HG02759 (cell line): ENCODE data around the gene SEMA4B.
A peak's percentile ranks its signal among the peaks of the same experiment; 100 is the strongest.
"Not testable (repeated sequence)": the region's sequence is repeated elsewhere in the genome, so short reads cannot be mapped to it uniquely, and the experiment has no call there.

Experiments used
- ATAC-seq: cut with Tn5 transposase; IDR thresholded peaks from one replicate; pipeline ENCODE4 v1.9.1; 2021; ENCODE audit warnings: mild to moderate bottlenecking, moderate library complexity; ENCODE audit not compliant: unreplicated experiment

SEMA4B gene

GRCh38 chr15:90178468-90179435 is 22.4 kb upstream of the SEMA4B start:
- no peak for ATAC-seq

DNA sequence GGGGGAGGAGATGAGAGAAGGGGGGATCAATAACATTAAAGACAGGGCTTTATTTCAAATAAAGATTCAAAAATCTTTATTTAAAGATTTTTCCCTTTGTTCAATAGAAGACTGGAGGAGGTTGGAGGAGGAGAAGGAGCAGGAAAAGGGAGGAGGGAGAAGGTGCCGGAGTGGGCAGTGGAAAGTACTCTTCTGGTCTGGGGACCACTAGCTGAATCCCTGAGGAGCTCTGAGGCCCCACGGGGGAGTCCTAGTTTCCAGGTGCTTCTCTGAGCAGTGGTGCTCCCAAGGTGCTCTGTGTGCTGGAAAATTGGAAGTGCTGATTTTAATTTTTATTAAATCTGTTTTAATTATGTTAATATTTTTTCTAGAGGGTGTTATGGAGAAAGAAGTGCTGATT is 19.4 kb upstream of the SEMA4B start:
- ATAC-seq, result no peak

GRCh38 chr15:90184119-90184785 is 16.9 kb upstream of the SEMA4B start:
- peak; percentile 42 for ATAC-seq

DNA sequence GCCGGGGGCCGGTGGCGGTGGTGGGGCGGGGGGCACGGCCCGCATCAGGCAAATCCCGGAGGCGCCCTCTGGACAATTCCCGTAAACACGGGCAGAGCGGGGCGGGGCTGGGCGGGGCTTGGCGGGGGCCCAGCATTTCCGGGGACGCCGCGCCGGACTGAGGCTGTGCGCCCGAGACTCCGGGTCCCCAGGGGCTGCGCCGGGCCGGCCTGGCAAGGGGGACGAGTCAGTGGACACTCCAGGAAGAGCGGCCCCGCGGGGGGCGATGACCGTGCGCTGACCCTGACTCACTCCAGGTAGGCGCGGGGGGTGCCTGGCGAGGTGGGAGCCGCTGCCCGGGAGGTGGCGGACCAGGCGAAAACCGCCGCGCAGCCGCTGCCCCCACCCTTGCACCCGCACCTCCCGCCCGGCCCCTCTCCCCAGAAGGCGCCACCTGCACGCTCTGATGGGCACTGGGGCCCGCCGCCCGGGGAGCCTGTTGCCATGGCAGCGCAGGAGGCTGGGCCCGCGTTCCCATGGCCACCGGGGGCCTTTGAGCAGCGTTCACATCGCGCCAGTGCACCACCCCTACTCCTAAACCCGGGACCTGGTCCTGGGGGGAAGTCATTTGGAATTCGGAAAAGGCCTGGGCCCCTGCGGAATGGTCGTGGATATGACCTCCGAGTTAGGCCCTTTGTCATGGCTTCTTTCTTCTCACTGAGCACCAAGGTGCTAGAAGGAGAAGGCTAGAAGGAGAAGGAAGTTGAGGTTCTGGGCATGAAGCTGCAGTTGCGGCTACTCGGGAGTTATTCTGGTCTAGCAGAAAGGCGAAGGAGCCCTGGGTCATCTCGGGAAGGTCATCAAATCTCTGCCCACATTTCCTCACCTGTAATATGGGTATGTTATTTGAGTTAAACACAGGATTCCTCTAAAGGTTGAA is 16.1 kb upstream of the SEMA4B start:
- peak; percentile 74 for ATAC-seq

DNA sequence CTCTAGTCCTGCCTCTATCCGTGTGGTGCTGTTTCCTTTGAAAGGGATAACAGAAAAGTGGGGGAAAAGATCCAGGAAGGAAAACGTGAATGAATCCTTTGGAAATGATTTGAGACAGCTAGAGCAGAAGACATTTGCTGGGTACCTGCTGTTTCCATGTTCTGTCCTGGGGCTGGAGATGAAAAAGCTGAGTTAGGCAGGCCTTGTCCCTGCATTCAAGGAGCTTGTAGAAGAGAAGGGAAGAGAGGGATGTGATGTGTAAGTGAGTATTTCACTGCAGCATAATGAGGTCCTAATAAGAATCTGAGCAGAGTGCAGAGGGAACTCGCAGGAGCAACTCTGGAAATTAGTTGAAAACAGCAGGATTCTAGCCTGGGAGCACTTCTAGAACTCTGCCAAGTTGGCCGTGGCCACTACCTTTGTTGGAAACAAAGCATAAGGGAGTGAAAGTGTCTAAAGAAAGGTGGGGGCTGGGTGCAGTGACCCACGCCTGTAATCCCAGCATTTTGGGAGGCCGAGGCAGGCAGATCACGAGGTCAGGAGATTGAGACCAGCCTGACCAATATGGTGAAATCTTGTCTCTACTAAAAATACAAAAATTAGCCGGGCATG is 13.8 kb upstream of the SEMA4B start:
- no peak for ATAC-seq

- not testable (repeated sequence) for ATAC-seq
Measured at GRCh38 chr15:90188065-90188464, 13.1 kb upstream of the SEMA4B start.

DNA sequence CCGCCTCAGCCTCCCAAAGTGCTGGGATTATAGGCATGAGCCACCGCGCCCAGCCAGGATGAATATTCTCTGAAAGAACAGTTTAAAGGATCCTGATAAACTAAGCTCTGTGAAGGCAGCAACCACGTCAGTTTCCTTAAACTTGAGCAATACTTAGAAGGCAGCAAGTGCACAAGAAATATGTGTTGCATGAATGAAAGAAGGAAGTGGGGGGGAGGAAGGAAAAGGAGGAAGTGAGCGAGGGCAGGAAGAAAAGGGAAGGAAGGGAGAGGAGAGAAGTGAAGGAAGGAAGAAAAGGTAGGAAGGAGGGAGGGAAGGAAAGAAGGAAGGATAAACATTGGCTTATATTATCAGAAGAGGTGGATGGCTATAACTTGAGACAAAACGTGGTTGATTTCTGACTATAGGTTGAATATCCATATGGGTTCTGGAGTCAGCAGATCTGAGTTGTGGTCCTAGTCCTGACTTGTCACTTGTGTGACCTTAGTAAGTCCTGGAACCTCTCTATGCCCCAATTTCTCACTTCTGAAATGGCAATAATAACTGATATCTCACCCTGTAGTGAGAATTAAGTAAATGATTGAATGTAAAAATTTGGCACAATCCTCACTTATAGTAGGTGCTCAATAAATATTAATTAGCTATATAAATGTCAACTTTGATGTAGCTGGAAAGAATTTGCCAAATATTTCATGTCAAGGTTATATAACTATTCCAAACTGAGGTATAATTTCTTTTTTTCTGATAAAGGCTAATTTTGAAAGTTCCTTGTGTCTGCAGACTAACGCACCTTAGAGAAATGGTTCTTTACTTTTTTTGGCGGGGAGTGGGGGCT is 12.0 kb upstream of the SEMA4B start:
- ATAC-seq, result no peak

- ATAC-seq, result no peak
Measured at GRCh38 chr15:90189781-90190467, 11.2 kb upstream of the SEMA4B start.

DNA sequence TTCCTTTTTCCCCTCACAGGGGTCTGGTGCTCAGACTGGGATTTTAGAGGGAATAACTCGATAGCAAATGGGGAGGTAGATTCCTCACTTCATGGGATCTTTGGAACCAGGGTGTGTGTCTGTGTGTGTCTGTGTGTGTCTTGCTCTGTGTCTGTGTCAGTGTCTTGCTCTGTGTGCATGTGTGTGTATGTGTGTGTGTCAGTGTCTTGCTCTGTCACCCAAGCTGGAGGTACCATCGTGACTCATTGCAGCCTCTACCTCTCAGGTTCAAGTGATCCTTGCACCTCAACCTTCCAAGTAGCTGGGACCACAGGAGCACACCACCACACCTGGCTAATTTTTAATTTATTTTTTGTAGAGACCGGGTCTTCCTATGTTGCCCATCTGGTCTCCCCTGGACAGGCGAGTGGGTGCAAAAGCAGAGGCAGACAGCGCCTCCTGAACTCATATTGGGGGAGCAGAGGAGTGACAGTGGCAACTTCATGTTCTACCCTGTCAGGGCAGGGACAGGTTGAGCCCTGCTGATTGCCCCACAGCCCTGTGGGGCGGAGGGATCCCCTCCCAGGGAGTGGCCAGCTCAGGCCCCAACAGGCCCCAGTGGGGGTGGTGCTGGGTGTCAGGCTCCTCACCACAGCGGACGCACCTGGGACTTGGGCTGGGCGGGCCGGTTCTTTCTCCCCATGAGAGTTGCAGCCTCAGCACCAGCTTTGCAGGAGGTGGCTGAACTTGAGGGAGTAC is 10.4 kb upstream of the SEMA4B start:
- peak; percentile 57 for ATAC-seq

DNA sequence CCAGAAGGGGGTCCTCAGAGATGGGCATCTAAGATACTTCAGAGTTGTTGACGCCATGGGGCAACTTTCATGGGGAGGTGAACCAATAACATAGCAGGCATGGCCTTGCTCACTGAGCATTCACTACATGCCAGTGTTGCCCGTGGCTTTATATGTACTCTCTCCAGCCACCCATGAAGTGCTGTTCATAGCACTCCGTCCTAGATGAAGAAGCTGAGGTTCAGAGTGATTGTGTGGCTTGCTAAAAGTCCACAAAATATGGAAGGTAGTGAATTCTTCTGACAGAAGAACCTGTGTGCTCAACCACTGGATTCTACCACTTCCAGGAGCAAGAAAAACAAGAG is 9.8 kb upstream of the SEMA4B start:
- peak; percentile 22 for ATAC-seq

GRCh38 chr15:90191794-90192509 is 9.2 kb upstream of the SEMA4B start:
- peak; percentile 71 for ATAC-seq

DNA sequence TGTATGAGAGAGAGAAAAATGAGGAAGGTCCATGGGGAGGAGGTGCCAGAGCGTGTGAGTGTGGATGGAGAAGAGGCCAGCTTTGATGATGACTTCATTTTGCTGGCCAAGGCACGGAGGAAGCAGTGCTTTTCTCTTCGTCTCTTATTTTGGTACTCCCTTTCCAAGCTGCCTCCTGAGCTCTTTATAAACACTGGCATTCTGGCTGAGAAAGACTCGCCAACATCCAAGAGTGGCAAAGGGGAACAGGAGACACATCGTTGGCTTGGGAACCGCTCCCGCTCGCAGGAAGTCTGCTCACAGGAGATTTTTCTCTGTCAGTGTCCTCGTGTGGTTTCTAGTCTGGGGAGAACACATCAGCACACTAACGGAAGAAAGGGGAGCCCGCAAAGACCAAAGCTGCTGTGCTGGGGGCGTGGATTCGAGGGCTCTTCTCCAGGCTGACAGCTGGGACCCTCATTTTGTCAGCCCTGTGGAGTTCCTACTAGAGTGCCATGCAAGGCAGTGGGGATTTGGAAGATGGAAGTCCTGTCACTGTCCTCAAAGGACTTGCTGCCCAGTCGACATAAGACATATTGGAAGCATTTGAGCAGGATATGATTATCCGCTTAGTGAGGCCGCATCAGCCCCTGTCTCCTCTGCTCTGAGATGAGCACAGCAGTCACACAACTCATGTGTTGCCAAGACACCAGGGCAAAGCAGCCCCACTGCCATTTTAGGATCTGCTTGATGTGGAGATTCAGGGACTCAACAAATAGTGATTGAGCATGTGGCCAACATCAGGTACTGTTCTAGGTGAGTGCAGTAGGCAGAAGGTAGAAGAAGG is 8.0 kb upstream of the SEMA4B start:
- no peak for ATAC-seq

DNA sequence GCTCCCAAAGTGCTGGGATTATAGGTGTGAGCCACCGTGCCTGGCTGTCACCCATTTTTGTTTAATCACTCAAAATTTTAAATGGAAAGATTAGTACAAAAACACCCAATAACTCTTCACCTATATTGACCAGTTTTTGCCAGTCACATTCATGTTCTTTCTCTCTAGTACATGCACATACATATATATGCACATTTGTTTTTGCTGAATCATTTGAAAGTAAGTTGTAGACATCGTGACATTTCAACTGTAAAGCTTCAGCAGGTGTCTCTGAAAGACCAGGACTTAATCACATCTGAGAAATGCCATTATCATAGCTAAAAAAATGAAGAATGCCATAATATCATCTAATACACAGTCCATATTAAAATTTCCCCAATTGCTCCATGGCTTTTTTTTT is 6.5 kb upstream of the SEMA4B start:
- ATAC-seq, result no peak

- no peak for ATAC-seq
Measured at GRCh38 chr15:90200534-90201129, 498 bp upstream of the SEMA4B start.

DNA sequence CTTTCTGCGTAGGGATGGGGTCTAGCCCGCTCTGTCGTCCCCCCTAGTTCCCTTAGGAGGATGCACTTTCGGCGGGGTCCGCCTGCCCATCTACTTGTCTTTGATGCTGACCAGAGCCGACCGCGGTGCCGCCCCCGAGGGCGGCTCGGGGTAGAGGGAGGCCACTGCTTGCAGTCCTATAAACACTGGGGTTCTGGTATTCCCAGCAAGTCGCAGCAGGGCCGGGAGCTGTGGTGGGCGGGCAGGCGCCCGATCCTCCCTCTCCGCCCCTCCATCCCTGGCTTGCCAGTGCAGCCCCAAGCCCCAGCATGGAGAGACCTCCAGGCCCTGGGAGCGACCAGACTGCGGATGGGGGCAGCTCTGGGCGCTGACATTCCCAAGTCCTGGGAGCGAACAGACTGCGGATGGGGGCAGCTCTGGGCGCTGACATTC is 830 bp downstream of the SEMA4B start:
- peak; percentile 4 for ATAC-seq

- no peak for ATAC-seq
Measured at GRCh38 chr15:90202929-90203328, 1.8 kb downstream of the SEMA4B start.

DNA sequence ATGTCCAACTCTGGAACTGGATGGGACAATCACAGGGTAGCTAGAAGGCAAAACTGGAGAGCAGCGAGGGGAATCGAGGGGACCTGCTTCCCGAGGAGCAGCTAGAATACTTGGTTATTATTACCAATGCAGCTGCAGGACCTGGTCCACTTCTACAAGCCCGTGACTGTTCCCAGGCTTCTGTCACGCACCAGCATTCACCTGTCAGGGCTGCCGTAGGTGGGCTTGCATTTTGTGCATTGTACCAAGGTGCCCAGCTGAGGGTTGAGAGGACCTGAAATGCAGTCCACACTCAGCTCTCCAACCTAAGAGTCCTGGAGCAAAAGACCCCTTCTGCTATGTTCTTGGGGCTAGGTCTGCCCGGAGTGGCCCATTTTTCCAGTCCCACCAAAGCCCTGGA is 2.3 kb downstream of the SEMA4B start:
- no peak for ATAC-seq
